Measurements from ENCODE around the gene PLRG1.

Gene PLRG1

GRCh38 chr4:154591890-154592289 is 41.7 kb upstream of the PLRG1 start:
- TF ChIP-seq MYC (IDR thresholded peaks at IDR 0.05; ENCODE audit: low read depth, low read length): no peak
- no peak for TF ChIP-seq POLR2A (IDR thresholded peaks at IDR 0.05; ENCODE audit: extremely low read depth, insufficient read length)
- DNase-seq (ENCODE audit: low read depth): no peak
- no peak overlapping the region for H3K4me3 ChIP-seq (ENCODE audit: low read depth, low read length)

- TF ChIP-seq CTCF (IDR thresholded peaks at IDR 0.05; ENCODE audit: low read depth, low read length) (no peak), MYC (IDR thresholded peaks at IDR 0.05; ENCODE audit: low read depth, low read length) (no peak), MAX (IDR thresholded peaks at IDR 0.05; ENCODE audit: low read depth, low read length) (no peak), POLR2A (IDR thresholded peaks at IDR 0.05; ENCODE audit: extremely low read depth, insufficient read length) (no peak)
Measured at GRCh38 chr4:154590329-154591006, 40.3 kb upstream of the PLRG1 start, which contains the start of gene FGA. TSS of gene FGA (minus strand) at chr4:154590742. CDS start at chr4:154590687, 55 bp downstream.

GRCh38 chr4:154589296-154590197 is 39.3 kb upstream of the PLRG1 start:
- TF ChIP-seq POLR2A (IDR thresholded peaks at IDR 0.05; ENCODE audit: extremely low read depth, insufficient read length) (no peak), CTCF (IDR thresholded peaks at IDR 0.05; ENCODE audit: low read depth, low read length) (no peak), MYC (IDR thresholded peaks at IDR 0.05; ENCODE audit: low read depth, low read length) (no peak), MAX (IDR thresholded peaks at IDR 0.05; ENCODE audit: low read depth, low read length) (no peak)
- no peak for DNase-seq (ENCODE audit: low read depth)
- H3K4me3 ChIP-seq (ENCODE audit: low read depth, low read length): no peak overlapping the region

More at GRCh38 chr4:154590329-154591006, 40.3 kb upstream of the PLRG1 start, which contains the start of gene FGA:
- DNase-seq (ENCODE audit: low read depth): no peak
- H3K4me3 ChIP-seq (ENCODE audit: low read depth, low read length): no peak within 1 kb of the TSS

- DNase-seq (ENCODE audit: low read depth): no peak
- no peak overlapping the region for H3K4me3 ChIP-seq (ENCODE audit: low read depth, low read length)
- TF ChIP-seq MYC (IDR thresholded peaks at IDR 0.05; ENCODE audit: low read depth, low read length) (no peak), POLR2A (IDR thresholded peaks at IDR 0.05; ENCODE audit: extremely low read depth, insufficient read length) (no peak), CTCF (IDR thresholded peaks at IDR 0.05; ENCODE audit: low read depth, low read length) (no peak), MAX (IDR thresholded peaks at IDR 0.05; ENCODE audit: low read depth, low read length) (no peak)
Measured at GRCh38 chr4:154588198-154588597, 38.0 kb upstream of the PLRG1 start.

- no peak overlapping the region for H3K4me3 ChIP-seq (ENCODE audit: low read depth, low read length)
- DNase-seq (ENCODE audit: low read depth): no peak
- TF ChIP-seq MYC (IDR thresholded peaks at IDR 0.05; ENCODE audit: low read depth, low read length) (no peak), CTCF (IDR thresholded peaks at IDR 0.05; ENCODE audit: low read depth, low read length) (no peak), MAX (IDR thresholded peaks at IDR 0.05; ENCODE audit: low read depth, low read length) (no peak), POLR2A (IDR thresholded peaks at IDR 0.05; ENCODE audit: extremely low read depth, insufficient read length) (no peak)
Measured at GRCh38 chr4:154586296-154587033, 36.3 kb upstream of the PLRG1 start.
